Astrocyte (in vitro differentiated cells and primary cell): ENCODE measurements around the gene SH3TC2.

Source experiments
- EZH2 ChIP-seq: IDR thresholded peaks from 2 replicates; pipeline ENCODE4 v1.6.1; 2012; ENCODE audit warnings: mild to moderate bottlenecking, low read length, inconsistent platforms; ENCODE audit not compliant: insufficient read depth
- TF ChIP-seq, protein P1 (sequence below): IDR thresholded peaks from 2 replicates; pipeline ENCODE4 v1.5.1; 2011; ENCODE audit warnings: low read depth, mild to moderate bottlenecking, inconsistent platforms, low read length, moderate library complexity; ENCODE audit not compliant: insufficient read depth

DNA sequence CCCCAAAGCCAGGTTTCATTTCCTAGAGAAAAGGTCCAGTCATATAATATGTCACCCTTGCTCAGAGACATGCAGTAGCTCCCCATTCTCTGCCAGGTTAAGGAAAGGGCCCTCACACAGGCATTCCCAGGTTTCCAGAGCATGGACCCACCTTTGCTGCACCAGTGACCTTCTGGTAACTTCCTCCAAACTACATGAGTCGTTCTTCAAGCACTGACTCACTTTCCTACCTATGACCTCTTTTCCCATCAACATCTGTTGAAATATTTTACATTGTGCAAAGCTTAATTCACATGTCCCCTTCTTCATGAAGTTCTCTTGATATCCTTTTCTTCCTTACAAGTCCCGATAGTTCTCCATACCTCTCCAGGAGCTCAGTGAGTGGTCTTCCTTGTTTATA is 25.9 kb downstream of the SH3TC2 start:
- TF ChIP-seq, protein P1, sequence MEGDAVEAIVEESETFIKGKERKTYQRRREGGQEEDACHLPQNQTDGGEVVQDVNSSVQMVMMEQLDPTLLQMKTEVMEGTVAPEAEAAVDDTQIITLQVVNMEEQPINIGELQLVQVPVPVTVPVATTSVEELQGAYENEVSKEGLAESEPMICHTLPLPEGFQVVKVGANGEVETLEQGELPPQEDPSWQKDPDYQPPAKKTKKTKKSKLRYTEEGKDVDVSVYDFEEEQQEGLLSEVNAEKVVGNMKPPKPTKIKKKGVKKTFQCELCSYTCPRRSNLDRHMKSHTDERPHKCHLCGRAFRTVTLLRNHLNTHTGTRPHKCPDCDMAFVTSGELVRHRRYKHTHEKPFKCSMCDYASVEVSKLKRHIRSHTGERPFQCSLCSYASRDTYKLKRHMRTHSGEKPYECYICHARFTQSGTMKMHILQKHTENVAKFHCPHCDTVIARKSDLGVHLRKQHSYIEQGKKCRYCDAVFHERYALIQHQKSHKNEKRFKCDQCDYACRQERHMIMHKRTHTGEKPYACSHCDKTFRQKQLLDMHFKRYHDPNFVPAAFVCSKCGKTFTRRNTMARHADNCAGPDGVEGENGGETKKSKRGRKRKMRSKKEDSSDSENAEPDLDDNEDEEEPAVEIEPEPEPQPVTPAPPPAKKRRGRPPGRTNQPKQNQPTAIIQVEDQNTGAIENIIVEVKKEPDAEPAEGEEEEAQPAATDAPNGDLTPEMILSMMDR: no peak
- no peak for TF ChIP-seq EZH2
